ENCODE measurements around the gene AOX1. TPM values are rescaled to one million over a fixed set of nuclear protein-coding genes. Genes with fewer than 3 reads are reported as not detected.

AOX1 gene
- total RNA-seq, 4 donors from 2014 or later = 212 to 567 (median 276) TPM

- no peak for TF ChIP-seq CTCF (IDR thresholded peaks at IDR 0.05; ENCODE audit: low read depth)
Measured at GRCh38 chr2:200705305-200706041, 119.7 kb downstream of the AOX1 start.

- TF ChIP-seq CTCF (IDR thresholded peaks at IDR 0.05; ENCODE audit: low read depth) = no peak
Measured at GRCh38 chr2:200708943-200709342, 123.1 kb downstream of the AOX1 start.

- no peak for TF ChIP-seq CTCF (IDR thresholded peaks at IDR 0.05; ENCODE audit: low read depth)
Measured at GRCh38 chr2:200713003-200713703, 127.3 kb downstream of the AOX1 start.

- no peak for TF ChIP-seq CTCF (IDR thresholded peaks at IDR 0.05; ENCODE audit: low read depth)
Measured at GRCh38 chr2:200713704-200714064, 127.9 kb downstream of the AOX1 start.

GRCh38 chr2:200716386-200716785 is 130.6 kb downstream of the AOX1 start:
- TF ChIP-seq CTCF (IDR thresholded peaks at IDR 0.05; ENCODE audit: low read depth) = no peak

Other genes starting within 250 kb of the AOX1 start
- 10 to 100 TPM; 18.9 to 26.0 (median 22.1) TPM for gene KCTD18, start 75.9 kb upstream of the AOX1 start, total RNA-seq
- 1 to 10 TPM; 3.5 to 7.7 (median 4.1) TPM for gene SGO2, start 59.8 kb upstream of the AOX1 start, total RNA-seq
- gene BZW1, start 225.9 kb downstream of the AOX1 start, total RNA-seq = 100 to 1,000 TPM; 168 to 529 (median 350) TPM